Neural cell (in vitro differentiated cells): ENCODE data around the gene PARVA.

Experiments used
- EP300 ChIP-seq: fragments of 450-650 bp; conservative IDR thresholded peaks from 2 replicates; pipeline ENCODE4 v1.6.1; 2014; ENCODE audit warnings: antibody characterized with exemption, mild to moderate bottlenecking, moderate library complexity; ENCODE audit not compliant: poor library complexity, severe bottlenecking
- EZH2 ChIP-seq: fragments of 200-600, 300-800 bp; shearing (Covaris generic), sonication (generic); IDR thresholded peaks from 2 replicates; pipeline ENCODE4 v1.6.1; 2014; ENCODE audit warnings: antibody characterized with exemption, low read length, borderline replicate concordance, mild to moderate bottlenecking; ENCODE audit not compliant: insufficient read depth, poor library complexity, severe bottlenecking
- POLR2AphosphoS5 ChIP-seq: IDR thresholded peaks from 2 replicates; pipeline ENCODE4 v1.6.1; 2012
- RAD21 ChIP-seq: fragments of 450-650 bp; conservative IDR thresholded peaks from 2 replicates; pipeline ENCODE4 v1.6.1; 2014; ENCODE audit warnings: antibody characterized with exemption, mild to moderate bottlenecking, moderate library complexity
- SMC3 ChIP-seq: fragments of 450-650 bp; conservative IDR thresholded peaks from 2 replicates; pipeline ENCODE4 v1.6.1; 2014; ENCODE audit warnings: antibody characterized with exemption, mild to moderate bottlenecking, moderate library complexity; ENCODE audit not compliant: poor library complexity
- TAF1 ChIP-seq: IDR thresholded peaks from 2 replicates; pipeline ENCODE4 v1.6.1; 2012; ENCODE audit warnings: low read depth
- TF ChIP-seq, protein P1 (sequence below): fragments of 450-650 bp; IDR thresholded peaks from 2 replicates; pipeline ENCODE4 v1.5.1; 2014; ENCODE audit warnings: antibody characterized with exemption, mild to moderate bottlenecking, moderate library complexity; ENCODE audit not compliant: poor library complexity, severe bottlenecking
- TF ChIP-seq, protein P2 (sequence below): IDR thresholded peaks from 2 replicates; pipeline ENCODE4 v1.6.1; 2012; ENCODE audit warnings: borderline replicate concordance

DNA sequence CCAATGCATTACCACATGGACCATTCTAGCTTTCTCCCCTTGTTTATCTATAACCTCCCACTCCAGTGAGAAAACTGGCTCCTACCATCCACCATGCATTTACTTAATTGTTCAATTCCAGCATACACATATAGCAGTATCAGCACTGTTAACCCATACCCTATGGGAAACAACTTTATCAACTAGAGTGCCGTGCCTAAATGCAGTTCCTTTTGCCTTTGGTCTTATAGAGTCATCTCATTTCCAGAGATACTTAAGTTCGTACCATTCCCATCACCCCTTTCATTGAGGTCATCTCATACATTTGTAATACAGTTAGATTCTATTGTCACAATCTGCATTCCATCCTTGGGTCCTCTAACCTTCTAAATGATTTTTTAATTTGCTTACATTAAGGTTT is 86.9 kb downstream of the PARVA start:
- TF ChIP-seq, protein P1, sequence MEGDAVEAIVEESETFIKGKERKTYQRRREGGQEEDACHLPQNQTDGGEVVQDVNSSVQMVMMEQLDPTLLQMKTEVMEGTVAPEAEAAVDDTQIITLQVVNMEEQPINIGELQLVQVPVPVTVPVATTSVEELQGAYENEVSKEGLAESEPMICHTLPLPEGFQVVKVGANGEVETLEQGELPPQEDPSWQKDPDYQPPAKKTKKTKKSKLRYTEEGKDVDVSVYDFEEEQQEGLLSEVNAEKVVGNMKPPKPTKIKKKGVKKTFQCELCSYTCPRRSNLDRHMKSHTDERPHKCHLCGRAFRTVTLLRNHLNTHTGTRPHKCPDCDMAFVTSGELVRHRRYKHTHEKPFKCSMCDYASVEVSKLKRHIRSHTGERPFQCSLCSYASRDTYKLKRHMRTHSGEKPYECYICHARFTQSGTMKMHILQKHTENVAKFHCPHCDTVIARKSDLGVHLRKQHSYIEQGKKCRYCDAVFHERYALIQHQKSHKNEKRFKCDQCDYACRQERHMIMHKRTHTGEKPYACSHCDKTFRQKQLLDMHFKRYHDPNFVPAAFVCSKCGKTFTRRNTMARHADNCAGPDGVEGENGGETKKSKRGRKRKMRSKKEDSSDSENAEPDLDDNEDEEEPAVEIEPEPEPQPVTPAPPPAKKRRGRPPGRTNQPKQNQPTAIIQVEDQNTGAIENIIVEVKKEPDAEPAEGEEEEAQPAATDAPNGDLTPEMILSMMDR, result no peak
- TF ChIP-seq EZH2, result no peak
- no peak for TF ChIP-seq SMC3
- TF ChIP-seq TAF1, result no peak
- TF ChIP-seq, protein P2, sequence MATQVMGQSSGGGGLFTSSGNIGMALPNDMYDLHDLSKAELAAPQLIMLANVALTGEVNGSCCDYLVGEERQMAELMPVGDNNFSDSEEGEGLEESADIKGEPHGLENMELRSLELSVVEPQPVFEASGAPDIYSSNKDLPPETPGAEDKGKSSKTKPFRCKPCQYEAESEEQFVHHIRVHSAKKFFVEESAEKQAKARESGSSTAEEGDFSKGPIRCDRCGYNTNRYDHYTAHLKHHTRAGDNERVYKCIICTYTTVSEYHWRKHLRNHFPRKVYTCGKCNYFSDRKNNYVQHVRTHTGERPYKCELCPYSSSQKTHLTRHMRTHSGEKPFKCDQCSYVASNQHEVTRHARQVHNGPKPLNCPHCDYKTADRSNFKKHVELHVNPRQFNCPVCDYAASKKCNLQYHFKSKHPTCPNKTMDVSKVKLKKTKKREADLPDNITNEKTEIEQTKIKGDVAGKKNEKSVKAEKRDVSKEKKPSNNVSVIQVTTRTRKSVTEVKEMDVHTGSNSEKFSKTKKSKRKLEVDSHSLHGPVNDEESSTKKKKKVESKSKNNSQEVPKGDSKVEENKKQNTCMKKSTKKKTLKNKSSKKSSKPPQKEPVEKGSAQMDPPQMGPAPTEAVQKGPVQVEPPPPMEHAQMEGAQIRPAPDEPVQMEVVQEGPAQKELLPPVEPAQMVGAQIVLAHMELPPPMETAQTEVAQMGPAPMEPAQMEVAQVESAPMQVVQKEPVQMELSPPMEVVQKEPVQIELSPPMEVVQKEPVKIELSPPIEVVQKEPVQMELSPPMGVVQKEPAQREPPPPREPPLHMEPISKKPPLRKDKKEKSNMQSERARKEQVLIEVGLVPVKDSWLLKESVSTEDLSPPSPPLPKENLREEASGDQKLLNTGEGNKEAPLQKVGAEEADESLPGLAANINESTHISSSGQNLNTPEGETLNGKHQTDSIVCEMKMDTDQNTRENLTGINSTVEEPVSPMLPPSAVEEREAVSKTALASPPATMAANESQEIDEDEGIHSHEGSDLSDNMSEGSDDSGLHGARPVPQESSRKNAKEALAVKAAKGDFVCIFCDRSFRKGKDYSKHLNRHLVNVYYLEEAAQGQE, result no peak
- no peak for TF ChIP-seq RAD21
- TF ChIP-seq POLR2AphosphoS5, result no peak
- TF ChIP-seq EP300, result no peak
